Neuronal stem cell (in vitro differentiated cells): Measurements from ENCODE around the gene ARHGAP26.

ENCODE experiments used
- DNase-seq: peaks from one replicate; pipeline ENCODE4 v3.0.0-alpha.2; 2013; ENCODE audit warnings: low spot score
- H2AFZ ChIP-seq: one replicate; pipeline ENCODE4 v1.6.1; 2013; ENCODE audit warnings: mild to moderate bottlenecking, low read length, inconsistent platforms
- H2AK5ac ChIP-seq: 2 replicates; pipeline ENCODE4 v1.6.1; 2013; ENCODE audit warnings: low read depth, mild to moderate bottlenecking, inconsistent platforms, low read length, moderate library complexity, mixed read lengths
- H2BK120ac ChIP-seq: 2 replicates; pipeline ENCODE4 v1.6.1; 2013; ENCODE audit warnings: low read depth, mild to moderate bottlenecking, inconsistent platforms, low read length, moderate library complexity, mixed read lengths
- H2BK12ac ChIP-seq: one replicate; pipeline ENCODE4 v1.6.1; 2013; ENCODE audit warnings: low read length, inconsistent platforms
- H2BK15ac ChIP-seq: 2 replicates; pipeline ENCODE4 v1.6.1; 2013; ENCODE audit warnings: mild to moderate bottlenecking, low read length, inconsistent platforms, mixed read lengths
- H2BK5ac ChIP-seq: one replicate; pipeline ENCODE4 v1.6.1; 2013; ENCODE audit warnings: inconsistent platforms, mild to moderate bottlenecking, low read length, moderate library complexity
- H3K14ac ChIP-seq: one replicate; pipeline ENCODE4 v1.6.1; 2013; ENCODE audit warnings: low read length, inconsistent platforms
- H3K18ac ChIP-seq: 2 replicates; pipeline ENCODE4 v1.6.1; 2013; ENCODE audit warnings: low read length, inconsistent platforms
- H3K23ac ChIP-seq: 2 replicates; pipeline ENCODE4 v1.6.1; 2013; ENCODE audit warnings: low read depth, mild to moderate bottlenecking, mixed read lengths, low read length, inconsistent platforms; ENCODE audit not compliant: poor library complexity
- H3K27ac ChIP-seq: replicated peaks from 3 replicates; pipeline ENCODE4 v1.5.1; 2013; ENCODE audit warnings: low read length, inconsistent platforms
- H3K27me3 ChIP-seq, 3 experiments: 2 replicates each; pipeline ENCODE4 v1.6.1; 2013; ENCODE audit warnings: low read length in 3 of 3, mild to moderate bottlenecking in 2 of 3, inconsistent platforms in 1 of 3, low read depth in 1 of 3, mixed read lengths in 1 of 3, moderate library complexity in 1 of 3; ENCODE audit not compliant: control insufficient read depth in 3 of 3, insufficient read depth in 3 of 3
- H3K36me3 ChIP-seq, 2 donors: replicated peaks in 1 of 2; 2 replicates each; pipeline ENCODE4 v1.6.1; 2013; ENCODE audit warnings: low read length in 2 of 2; ENCODE audit not compliant: control insufficient read depth in 2 of 2, insufficient read depth in 2 of 2
- H3K4ac ChIP-seq: 2 replicates; pipeline ENCODE4 v1.6.1; 2013; ENCODE audit warnings: inconsistent platforms, mild to moderate bottlenecking, low read length, moderate library complexity
- H3K4me1 ChIP-seq, 2 donors: 1 replicate in 1 of 2; 2 replicates in 1 of 2; pipeline ENCODE4 v1.6.1; 2013; ENCODE audit warnings: low read length in 2 of 2, low read depth in 1 of 2; ENCODE audit not compliant: control insufficient read depth in 2 of 2, insufficient read depth in 1 of 2
- H3K4me2 ChIP-seq: one replicate; pipeline ENCODE4 v1.6.1; 2013; ENCODE audit warnings: mild to moderate bottlenecking, low read length, inconsistent platforms; ENCODE audit not compliant: insufficient read depth, poor library complexity, severe bottlenecking
- H3K4me3 ChIP-seq, 2 donors: 2 replicates each; pipeline ENCODE4 v1.5.1; 2013; ENCODE audit warnings: low read length in 2 of 2, mild to moderate bottlenecking in 2 of 2, inconsistent platforms in 1 of 2, moderate library complexity in 1 of 2
- H3K79me1 ChIP-seq: one replicate; pipeline ENCODE4 v1.6.1; 2013; ENCODE audit warnings: low read depth, mild to moderate bottlenecking, inconsistent platforms, low read length, moderate library complexity
- H3K9ac ChIP-seq: one replicate; pipeline ENCODE4 v1.6.1; 2013; ENCODE audit warnings: mild to moderate bottlenecking, low read depth, low read length, inconsistent platforms; ENCODE audit not compliant: poor library complexity
- H3K9me3 ChIP-seq, 2 donors: replicated peaks in 1 of 2; 2 replicates each; pipeline versions ENCODE3 to v1.6.1; 2013; ENCODE audit warnings: low read length in 2 of 2, mild to moderate bottlenecking in 2 of 2, inconsistent platforms in 1 of 2, low read depth in 1 of 2, mixed read lengths in 1 of 2, moderate library complexity in 1 of 2; ENCODE audit not compliant: control insufficient read depth in 2 of 2, insufficient read depth in 1 of 2
- H4K8ac ChIP-seq: one replicate; pipeline ENCODE4 v1.6.1; 2013; ENCODE audit warnings: low read depth, mild to moderate bottlenecking, inconsistent platforms, low read length, moderate library complexity
- H4K91ac ChIP-seq: one replicate; pipeline ENCODE4 v1.6.1; 2013; ENCODE audit warnings: low read length, low read depth, mild to moderate bottlenecking, inconsistent platforms; ENCODE audit not compliant: poor library complexity
- WGBS, 2 donors: extraction: QIAGEN DNeasy Blood & Tissue Kit; methylation state at CpG; one replicate each; pipeline ENCODE4 v1.1.7; 2013; ENCODE audit warnings: missing lambda C conversion rate in 2 of 2, mixed read lengths in 1 of 2; ENCODE audit not compliant: insufficient read length in 2 of 2, insufficient replicate concordance in 1 of 2; ENCODE audit errors: extremely low coverage in 2 of 2; 5-methylcytosine and 5-hydroxymethylcytosine counted together

ARHGAP26 gene

DNA sequence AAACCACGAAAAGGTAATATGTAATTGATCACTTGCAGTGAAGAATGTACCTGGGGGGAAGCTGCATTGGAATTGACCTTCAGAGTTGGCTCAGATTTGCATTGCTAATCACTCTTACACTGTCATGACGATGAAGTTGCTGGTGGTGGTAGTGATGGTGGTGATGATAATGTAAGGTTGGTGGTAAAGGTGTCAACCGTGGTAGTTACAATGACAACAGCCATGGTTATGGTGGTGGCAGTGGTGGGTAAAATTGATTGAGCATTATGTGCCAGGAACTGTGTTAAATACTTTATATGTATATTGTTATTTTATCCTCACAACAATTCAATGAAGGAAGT, 350.9 kb downstream of the ARHGAP26 start:
- Histone ChIP-seq H2BK120ac (no peak overlapping the region), H2BK15ac (no peak overlapping the region), H3K36me3 (no peaks in the 10 kb centered on the region), H3K4me2 (no peak overlapping the region), H3K4ac (no peak overlapping the region), H2BK12ac (no peak overlapping the region), H2BK5ac (no peak overlapping the region), H3K27me3 (no peaks in the 10 kb centered on the region), H2AK5ac (no peak overlapping the region), H2AFZ (no peak overlapping the region), H3K18ac (no peak overlapping the region), H3K23ac (no peak overlapping the region), H4K8ac (no peak overlapping the region), H3K9me3 (no peaks in the 10 kb centered on the region), H3K9ac (no peak overlapping the region), H3K14ac (no peak overlapping the region), H3K27ac (no peak overlapping the region), H3K4me1 (peaks cover 0 to 6% of the 10 kb centered on the region in 2 donors), H3K4me3 (no peak overlapping the region), H4K91ac (no peak overlapping the region), H3K79me1 (no peaks in the 10 kb centered on the region)
- no CpG with 5 or more reads among the region's 3 CpGs for WGBS, 2 donors
- DNase-seq: no peak

DNA sequence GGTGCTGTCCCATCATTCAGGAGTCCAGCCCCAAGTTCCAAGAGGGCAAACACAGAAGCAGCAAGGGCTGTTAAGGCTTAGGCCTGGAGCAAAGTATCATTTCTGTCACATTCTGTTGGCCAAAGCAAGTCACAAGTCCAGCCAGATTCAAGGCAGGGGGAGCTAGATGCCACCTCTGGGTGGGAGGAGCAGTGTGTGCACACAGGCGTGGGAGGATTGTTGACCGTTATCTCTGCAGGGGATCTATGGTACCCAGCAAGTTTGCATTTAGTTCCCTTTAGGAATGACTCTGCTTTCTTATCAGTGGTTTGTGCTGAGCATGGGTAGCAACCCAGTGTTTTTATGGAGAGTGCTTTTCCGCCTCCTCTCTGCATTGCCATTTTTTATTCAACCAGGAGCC, 354.4 kb downstream of the ARHGAP26 start:
- Histone ChIP-seq H3K14ac (no peak overlapping the region), H2AK5ac (no peak overlapping the region), H3K79me1 (no peaks in the 10 kb centered on the region), H3K18ac (no peak overlapping the region), H2BK5ac (no peak overlapping the region), H4K8ac (no peak overlapping the region), H3K23ac (no peak overlapping the region), H2BK120ac (no peak overlapping the region), H2BK12ac (no peak overlapping the region), H2BK15ac (no peak overlapping the region), H3K4me1 (peaks cover 0 to 7% of the 10 kb centered on the region in 2 donors), H2AFZ (no peak overlapping the region), H3K27ac (no peak overlapping the region), H3K9ac (no peak overlapping the region), H3K4me2 (no peak overlapping the region), H3K36me3 (no peaks in the 10 kb centered on the region), H3K4me3 (peak overlapping the region in 1 of 2 donors; percentile 12), H4K91ac (no peak overlapping the region), H3K9me3 (no peaks in the 10 kb centered on the region), H3K27me3 (no peaks in the 10 kb centered on the region), H3K4ac (no peak overlapping the region)
- no CpG with 5 or more reads among the region's 3 CpGs for WGBS, 2 donors
- no peak for DNase-seq

DNA sequence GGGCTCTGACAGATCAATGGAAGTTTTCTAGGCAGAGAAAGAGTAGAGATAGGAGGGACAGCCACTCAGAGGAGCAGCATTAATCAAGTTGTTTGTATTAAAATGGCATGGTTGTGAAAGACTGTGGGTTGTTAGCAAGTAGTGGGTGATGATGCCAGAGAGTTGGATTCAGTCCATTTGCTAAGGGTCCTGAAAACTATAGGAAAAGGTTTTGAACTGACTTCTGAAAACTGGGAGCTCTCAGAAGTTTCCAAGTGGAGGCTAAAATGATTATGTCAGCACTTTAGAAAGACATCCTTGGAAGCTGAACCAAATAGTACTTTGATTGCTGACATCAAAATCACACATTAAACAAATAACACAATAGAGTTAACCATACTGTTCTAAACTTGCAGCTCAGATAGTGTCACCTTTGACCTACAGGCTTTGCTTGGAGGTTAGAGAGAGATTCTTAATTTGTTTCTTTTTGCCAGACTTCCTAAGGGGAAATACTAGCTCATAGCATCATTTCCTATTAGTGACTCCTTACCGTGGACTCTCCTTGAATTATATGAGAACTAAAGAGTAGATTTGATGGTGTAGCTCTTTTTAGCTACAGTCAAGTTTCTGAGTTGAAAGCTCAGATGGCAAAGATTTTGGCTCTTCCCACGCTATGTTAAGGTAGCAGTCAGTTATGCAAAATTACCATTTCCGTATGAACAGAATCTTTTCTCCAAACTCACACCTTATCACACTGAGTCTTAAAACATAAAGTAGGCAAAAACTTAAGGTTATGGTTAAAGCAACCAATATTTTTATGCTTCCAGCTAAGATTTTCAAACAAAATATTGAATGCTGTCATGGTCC, 356.2 kb downstream of the ARHGAP26 start:
- Histone ChIP-seq H3K4me3 (no peak overlapping the region), H2AK5ac (no peak overlapping the region), H3K23ac (no peak overlapping the region), H4K91ac (no peak overlapping the region), H2BK15ac (no peak overlapping the region), H3K9ac (no peak overlapping the region), H4K8ac (no peak overlapping the region), H2AFZ (no peak overlapping the region), H3K27ac (no peak overlapping the region), H2BK5ac (no peak overlapping the region), H3K79me1 (no peaks in the 10 kb centered on the region), H3K4ac (no peak overlapping the region), H3K36me3 (no peaks in the 10 kb centered on the region), H3K4me1 (peaks cover 0 to 8% of the 10 kb centered on the region in 2 donors), H3K9me3 (no peaks in the 10 kb centered on the region), H2BK12ac (no peak overlapping the region), H3K27me3 (no peaks in the 10 kb centered on the region), H3K14ac (no peak overlapping the region), H3K18ac (no peak overlapping the region), H2BK120ac (no peak overlapping the region), H3K4me2 (no peak overlapping the region)
- DNase-seq: no peak
- WGBS, 2 donors: no CpG with 5 or more reads among the region's 3 CpGs

DNA sequence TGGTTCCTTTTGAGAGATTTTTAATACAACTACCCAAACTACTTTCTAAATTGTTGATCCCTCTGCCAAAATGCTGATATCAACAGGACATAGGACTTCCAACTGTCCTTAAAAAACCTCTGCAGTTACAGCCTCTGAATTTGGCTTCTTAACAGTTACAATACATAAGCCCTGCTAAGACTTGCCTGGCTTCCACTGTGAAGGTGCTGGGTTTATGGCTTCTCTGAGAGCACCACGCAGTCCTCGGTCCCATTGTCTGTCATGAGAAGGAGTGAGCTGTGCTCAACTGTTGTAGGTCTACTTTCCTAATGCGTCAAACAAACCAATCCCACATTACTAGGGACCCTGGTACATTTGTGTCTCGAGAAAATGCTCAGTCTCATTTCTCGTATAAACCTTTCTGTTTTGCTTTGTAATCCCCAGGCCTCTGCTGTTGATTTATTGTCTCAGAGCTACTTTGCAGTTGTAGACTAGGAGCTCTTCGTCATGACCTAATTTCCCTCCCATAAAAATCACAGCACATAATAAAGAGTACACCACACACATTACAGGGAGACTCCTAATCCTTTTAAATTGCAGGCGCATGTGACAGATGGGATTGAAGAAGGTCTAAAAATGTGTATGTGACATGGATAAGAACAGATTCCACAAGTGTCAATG, 358.4 kb downstream of the ARHGAP26 start:
- H3K4ac ChIP-seq: no peak overlapping the region
- H2BK12ac ChIP-seq: no peak overlapping the region
- H3K79me1 ChIP-seq: no peaks in the 10 kb centered on the region
- no peaks in the 10 kb centered on the region for H3K27me3 ChIP-seq
- H4K8ac ChIP-seq: no peak overlapping the region
- H3K27ac ChIP-seq: no peak overlapping the region
- H3K4me3 ChIP-seq: no peak overlapping the region
- H3K23ac ChIP-seq: no peak overlapping the region
- H2AK5ac ChIP-seq: no peak overlapping the region
- H4K91ac ChIP-seq: no peak overlapping the region
- no CpG with 5 or more reads among the region's 7 CpGs for WGBS, 2 donors
- H2AFZ ChIP-seq: no peak overlapping the region
- H3K4me1 ChIP-seq: peaks cover 0 to 10% of the 10 kb centered on the region in 2 donors
- H2BK120ac ChIP-seq: no peak overlapping the region
- H3K9ac ChIP-seq: no peak overlapping the region
- H2BK5ac ChIP-seq: no peak overlapping the region
- no peak overlapping the region for H2BK15ac ChIP-seq
- no peak overlapping the region for H3K4me2 ChIP-seq
- no peak overlapping the region for H3K18ac ChIP-seq
- H3K9me3 ChIP-seq: no peaks in the 10 kb centered on the region
- DNase-seq: no peak
- H3K36me3 ChIP-seq: no peaks in the 10 kb centered on the region
- no peak overlapping the region for H3K14ac ChIP-seq
